AG20443 (cell line): Measurements from ENCODE around the gene OTUD1.
"Not testable (repeated sequence)": the region's sequence is repeated elsewhere in the genome, so short reads cannot be mapped to it uniquely, and the experiment has no call there.

Source experiments
- DNase-seq: peaks from one replicate; pipeline ENCODE4 v3.0.0; 2012; ENCODE audit warnings: low spot score, mixed read lengths

OTUD1 gene

GRCh38 chr10:23438547-23439451 is at the start of gene OTUD1:
Gene OTUD1 (plus strand): TSS chr10:23439075. CDS start chr10:23439458, 383 bp downstream.
- DNase-seq = peak; percentile 97

GRCh38 chr10:23390408-23390807 is 48.5 kb upstream of the OTUD1 start:
- DNase-seq = not testable (repeated sequence)

- no peak for DNase-seq
Measured at GRCh38 chr10:23390809-23391208, 48.1 kb upstream of the OTUD1 start.

- no peak for DNase-seq
Measured at GRCh38 chr10:23391821-23392220, 47.1 kb upstream of the OTUD1 start.

DNA sequence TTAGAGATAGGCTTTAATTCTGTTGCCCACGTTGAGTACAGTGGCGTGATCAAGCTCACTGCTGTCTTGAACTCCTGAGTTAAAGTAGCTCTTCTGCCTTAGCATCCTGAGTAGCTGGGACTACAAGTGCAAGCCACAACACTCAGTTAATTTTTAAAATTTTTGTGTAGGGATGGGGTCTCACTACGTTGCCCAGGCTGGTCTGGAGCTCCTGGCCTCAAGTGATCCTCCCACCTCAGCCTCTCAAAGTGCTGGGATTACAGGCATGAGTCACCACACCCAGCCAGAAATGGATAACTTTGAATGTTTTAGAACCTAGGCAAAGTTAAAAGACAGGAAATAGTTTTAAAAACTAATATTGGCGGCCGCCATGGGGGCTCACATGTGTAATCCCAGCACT is 43.9 kb upstream of the OTUD1 start:
- DNase-seq = no peak

- DNase-seq = no peak
Measured at GRCh38 chr10:23396695-23397094, 42.2 kb upstream of the OTUD1 start.

- DNase-seq = peak; percentile 72
Measured at GRCh38 chr10:23399701-23400144, 39.2 kb upstream of the OTUD1 start.

- no peak for DNase-seq
Measured at GRCh38 chr10:23402856-23403255, 36.0 kb upstream of the OTUD1 start.

DNA sequence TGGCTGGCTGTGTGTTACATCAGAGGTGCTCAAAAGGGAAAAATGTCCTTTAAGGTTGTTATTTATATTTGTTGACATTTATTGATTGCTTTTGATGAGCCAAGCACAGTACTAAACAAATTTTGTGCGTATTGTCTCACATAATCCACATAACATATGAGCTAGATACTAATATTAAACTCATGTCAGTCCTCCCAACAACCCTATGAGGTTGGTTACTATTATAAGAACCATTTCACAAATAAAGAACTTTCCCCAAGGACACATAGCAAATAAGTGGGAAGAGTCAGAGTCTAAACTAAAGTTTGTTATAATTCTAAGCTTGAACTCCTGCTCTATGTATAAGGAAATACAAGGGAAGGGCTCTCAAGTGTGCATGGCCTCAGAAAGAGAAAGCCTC is 35.6 kb upstream of the OTUD1 start:
- no peak for DNase-seq

DNA sequence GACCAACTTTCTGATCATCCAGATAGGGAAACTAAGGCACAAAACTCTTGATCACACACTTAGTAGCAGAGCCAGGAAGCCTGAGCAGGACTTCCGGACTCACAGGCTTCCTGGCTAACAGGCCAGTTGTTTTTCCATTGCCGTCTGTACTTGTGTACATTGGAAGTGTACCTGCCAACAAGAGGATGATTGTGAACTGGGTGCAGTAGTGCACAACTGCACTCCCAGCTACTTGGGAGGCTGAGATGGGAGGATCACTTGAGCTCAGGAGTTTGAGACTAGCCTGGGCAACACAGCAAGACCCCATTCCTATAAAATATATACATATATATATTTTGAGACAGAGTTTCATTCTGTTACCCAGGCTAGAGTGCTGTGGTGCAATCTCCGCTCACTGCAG is 35.2 kb upstream of the OTUD1 start:
- no peak for DNase-seq

GRCh38 chr10:23404461-23404980 is 34.4 kb upstream of the OTUD1 start:
- DNase-seq = peak; percentile 10

- DNase-seq = no peak
Measured at GRCh38 chr10:23405540-23405939, 33.3 kb upstream of the OTUD1 start.

- DNase-seq = no peak
Measured at GRCh38 chr10:23406409-23406808, 32.5 kb upstream of the OTUD1 start.

DNA sequence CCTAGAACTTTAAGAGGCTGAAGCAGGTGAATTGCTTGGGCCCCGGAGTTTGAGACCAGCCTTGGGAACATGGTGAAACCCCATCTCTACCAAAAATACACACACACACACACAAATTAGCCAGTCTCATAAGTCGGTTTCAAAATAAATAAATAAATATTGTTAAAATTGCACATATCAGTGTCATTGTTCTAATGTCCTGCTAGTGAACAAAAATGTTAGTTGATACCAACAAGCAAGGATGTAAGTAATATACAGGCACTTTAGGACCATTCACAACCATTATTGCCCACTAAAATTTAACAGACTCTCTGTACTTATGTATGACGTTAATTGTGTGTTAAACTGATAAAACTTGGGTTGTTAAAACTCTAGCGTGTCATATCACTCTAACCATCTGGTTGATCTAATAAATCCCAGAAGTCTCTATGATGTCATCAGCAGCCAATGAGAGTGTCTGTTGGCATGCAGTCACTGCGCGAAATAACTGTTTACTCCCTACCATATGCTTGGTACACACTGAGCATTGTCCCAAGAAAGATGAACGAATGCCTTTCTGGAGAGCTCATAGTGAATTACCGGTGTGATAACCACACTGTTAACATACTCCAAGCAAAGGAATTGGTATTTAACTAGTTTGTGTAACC is 30.4 kb upstream of the OTUD1 start:
- peak; percentile 56 for DNase-seq

DNA sequence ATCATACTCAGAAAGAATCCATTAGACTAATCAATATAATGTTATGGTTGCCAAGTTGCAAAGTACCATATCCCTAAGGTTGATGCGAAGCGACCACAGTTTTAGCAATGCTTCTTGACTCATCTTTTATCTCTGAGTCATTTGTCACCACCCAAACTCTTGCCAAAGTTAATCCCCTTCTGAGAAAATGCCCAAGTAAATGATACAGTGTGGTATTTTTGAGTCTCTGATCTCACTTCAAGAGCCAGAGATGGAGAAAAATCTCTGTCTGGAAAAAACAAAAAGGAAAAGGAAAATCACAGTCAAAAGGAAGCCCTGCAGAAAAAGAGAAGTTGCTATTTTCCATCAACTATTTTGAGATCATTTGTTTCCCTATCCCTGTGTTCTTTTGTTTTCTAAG is 26.7 kb upstream of the OTUD1 start:
- peak; percentile 47 for DNase-seq

GRCh38 chr10:23413629-23414089 is 25.2 kb upstream of the OTUD1 start:
- no peak for DNase-seq

DNA sequence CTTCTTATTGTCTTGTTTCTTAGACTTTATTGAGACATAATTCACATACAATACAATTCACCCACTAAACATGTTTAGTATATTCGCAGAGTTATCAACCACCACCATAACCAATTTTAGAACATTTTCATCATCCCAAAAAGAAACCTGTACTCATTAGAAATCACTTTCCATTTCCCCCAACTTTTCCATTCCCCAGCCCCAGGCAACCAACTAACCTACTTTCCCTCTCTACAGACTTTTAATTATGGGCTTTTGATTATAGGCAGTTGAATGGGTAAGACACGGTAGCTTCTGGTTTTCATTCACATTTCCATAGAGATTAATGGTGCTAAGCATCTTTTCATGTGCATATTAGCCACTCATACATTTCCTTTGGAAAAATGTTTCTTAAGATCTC is 24.2 kb upstream of the OTUD1 start:
- DNase-seq = no peak

DNA sequence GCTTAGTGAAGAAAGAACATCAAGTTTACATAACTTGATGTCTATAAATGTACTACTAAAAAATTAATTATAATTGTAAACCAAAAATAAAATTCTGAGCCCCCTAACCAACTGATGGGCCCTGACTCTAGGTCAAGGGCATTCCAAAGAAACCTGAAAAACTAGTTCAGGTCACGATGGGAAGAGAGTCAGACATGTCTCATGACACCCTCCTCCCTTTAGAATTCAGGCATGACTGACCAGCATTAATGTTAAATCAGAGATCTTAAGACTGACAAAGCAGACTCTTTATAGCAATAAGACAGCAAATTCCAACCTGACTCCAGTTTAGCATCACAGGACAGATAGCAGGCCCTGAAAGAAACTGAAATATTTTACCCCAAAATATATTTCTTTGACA is 21.6 kb upstream of the OTUD1 start:
- DNase-seq = no peak

DNA sequence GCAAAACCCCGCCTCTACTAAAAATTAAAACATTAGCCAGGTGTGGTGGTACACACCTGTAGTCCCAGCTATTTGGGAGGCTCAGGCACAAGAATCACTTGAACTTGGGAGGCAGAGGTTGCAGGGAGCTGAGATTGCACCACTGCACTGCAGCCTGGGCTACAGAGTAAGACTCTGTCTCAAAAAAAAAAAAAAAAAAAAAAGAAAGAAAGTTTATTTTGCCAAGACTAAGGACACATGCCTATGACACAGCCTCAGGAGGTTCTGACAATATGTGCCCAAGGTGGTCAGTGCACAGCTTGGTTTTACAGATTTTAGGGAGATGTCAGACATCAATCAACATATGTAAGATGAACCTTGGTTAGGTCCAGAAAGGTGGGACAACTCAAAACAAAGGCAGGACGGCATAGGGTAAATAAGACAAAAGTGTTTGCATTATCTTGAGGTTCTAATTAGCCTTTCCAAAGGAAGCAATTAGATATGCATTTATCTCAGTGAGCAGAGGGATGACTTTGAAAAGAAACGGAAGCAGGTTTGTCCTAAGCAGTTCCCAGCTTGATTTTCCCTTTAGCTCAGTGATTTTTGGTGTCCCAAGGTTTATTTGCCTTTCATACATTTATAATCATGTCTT is 20.7 kb upstream of the OTUD1 start:
- no peak for DNase-seq

GRCh38 chr10:23419201-23419600 is 19.7 kb upstream of the OTUD1 start:
- no peak for DNase-seq

- no peak for DNase-seq
Measured at GRCh38 chr10:23419655-23420329, 19.1 kb upstream of the OTUD1 start.

DNA sequence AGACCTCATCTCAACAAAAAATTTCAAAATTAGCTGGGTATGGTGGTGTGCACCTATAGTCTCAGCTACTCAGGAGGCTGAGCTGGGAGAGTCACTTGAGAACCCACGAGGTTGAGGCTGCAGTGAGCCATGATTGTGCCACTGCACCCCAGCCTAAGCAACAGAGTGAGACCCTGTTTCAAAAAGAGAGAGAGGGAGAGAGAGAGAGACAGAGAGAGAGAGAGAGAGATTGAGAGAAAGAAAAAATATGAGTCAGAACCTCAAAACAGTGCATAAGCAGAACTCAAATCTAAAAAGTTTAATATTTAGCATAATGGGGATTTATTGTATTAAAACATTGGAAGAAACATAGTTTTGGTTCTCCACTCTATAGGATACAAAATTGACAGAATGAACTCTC is 17.5 kb upstream of the OTUD1 start:
- no peak for DNase-seq
